Kidney (tissue), 14 donors: Measurements from ENCODE around the gene METAP2. TPM values are rescaled to one million over a fixed set of nuclear protein-coding genes. Genes with fewer than 3 reads are reported as not detected.

Experiments used
- DNase-seq, 5 donors: peaks; one replicate each; pipeline ENCODE4 v3.0.0-alpha.2; 2013 to 2020
- FAIRE-seq: peaks from 2 replicates; lab custom pipeline; 2012; peaks lifted over from hg19 to GRCh38; lab: Jason Lieb, UNC
- H3K27ac ChIP-seq, 2 donors: one replicate each; pipeline ENCODE4 v1.7.0; 2013; ENCODE audit warnings: low read depth in 2 of 2, low read length in 2 of 2, inconsistent platforms in 1 of 2
- H3K27me3 ChIP-seq: one replicate; pipeline ENCODE4 v1.7.1; 2013; ENCODE audit warnings: low read length, inconsistent platforms; ENCODE audit not compliant: control insufficient read depth, insufficient read depth
- H3K36me3 ChIP-seq, 3 donors: one replicate each; pipeline versions ENCODE4 v1.7.0 to v1.7.1; 2013; ENCODE audit warnings: low read length in 3 of 3, control low read depth in 1 of 3, inconsistent platforms in 1 of 3; ENCODE audit not compliant: insufficient read depth in 3 of 3, control insufficient read depth in 2 of 3
- H3K4me1 ChIP-seq, 3 donors: one replicate each; pipeline versions ENCODE4 v1.7.0 to v1.7.1; 2013; ENCODE audit warnings: low read length in 3 of 3, inconsistent platforms in 1 of 3, low read depth in 1 of 3; ENCODE audit not compliant: control insufficient read depth in 2 of 3, insufficient read depth in 2 of 3
- H3K4me3 ChIP-seq, 3 donors: one replicate each; pipeline versions ENCODE4 v1.7.0 to v1.8.1; 2013; ENCODE audit warnings: low read length in 3 of 3, control low read depth in 1 of 3, inconsistent platforms in 1 of 3
- H3K9ac ChIP-seq, 3 donors: one replicate each; pipeline versions ENCODE4 v1.7.0 to v1.7.1; 2013; ENCODE audit warnings: low read length in 3 of 3, control low read depth in 1 of 3, inconsistent platforms in 1 of 3
- H3K9me3 ChIP-seq, 3 donors: one replicate each; pipeline versions ENCODE4 v1.7.0 to v1.7.1; 2013; ENCODE audit warnings: low read length in 3 of 3, control low read depth in 1 of 3, inconsistent platforms in 1 of 3; ENCODE audit not compliant: control insufficient read depth in 2 of 3, insufficient read depth in 1 of 3
- intact Hi-C: fragments of 100-400 bp; cut with DNase I; formaldehyde crosslinking; loops from one replicate; pipeline ENCODE4 v1.11.1; 2022
- polyA plus RNA-seq: library from polyadenylated mRNA; stranded (reverse); fragments of 350-450 nt; fragmentation: Illumina TruSeq; extraction: RNeasy Lipid Tissue Mini Kit (QIAGEN cat#74804); gene quantifications from one replicate; pipeline ENCODE4 v1.2.3, GENCODE V29; 2014; ENCODE audit warnings: low read depth, low replicate concordance; ENCODE audit not compliant: insufficient read depth
- total RNA-seq: library from RNA; stranded (reverse); fragmentation: NEBNext Ultra II Directional; extraction: Animal tissue kit (Norgen Biotek cat#: 25700); gene quantifications from one replicate; pipeline ENCODE4 v1.2.1, GENCODE V29; 2021
- TF ChIP-seq, protein P1 (sequence below): IDR thresholded peaks from 3 replicates; pipeline ENCODE4 v1.5.1; 2012; ENCODE audit warnings: mild to moderate bottlenecking, moderate library complexity, borderline replicate concordance; ENCODE audit not compliant: insufficient read depth; ENCODE audit errors: extremely low read depth
- donor health status: control.
- donor health status: control.
- donor health status: control.
- donor health status: control.
- donor health status: control.
- donor health status: DM: yes; HTN: yes; CAD: no.
- donor health status: Normal renal cell carcinoma (clear cell type).

The METAP2 gene
- total and polyA plus RNA-seq, 2 donors from 2014 or later = 59.1 to 65.7 TPM

- Histone ChIP-seq H3K27me3 (no peaks in the 10 kb centered on the region), H3K4me3 (no peak overlapping the region), H3K4me1 (no peaks in the 10 kb centered on the region), H3K36me3 (peaks cover 9 to 59% (median 30%) of the 10 kb centered on the region in 3 donors), H3K9me3 (no peaks in the 10 kb centered on the region), H3K9ac (no peak overlapping the region), H3K27ac (no peak overlapping the region)
- DNase-seq (no peak), FAIRE-seq (no peak)
- TF ChIP-seq, protein P1, sequence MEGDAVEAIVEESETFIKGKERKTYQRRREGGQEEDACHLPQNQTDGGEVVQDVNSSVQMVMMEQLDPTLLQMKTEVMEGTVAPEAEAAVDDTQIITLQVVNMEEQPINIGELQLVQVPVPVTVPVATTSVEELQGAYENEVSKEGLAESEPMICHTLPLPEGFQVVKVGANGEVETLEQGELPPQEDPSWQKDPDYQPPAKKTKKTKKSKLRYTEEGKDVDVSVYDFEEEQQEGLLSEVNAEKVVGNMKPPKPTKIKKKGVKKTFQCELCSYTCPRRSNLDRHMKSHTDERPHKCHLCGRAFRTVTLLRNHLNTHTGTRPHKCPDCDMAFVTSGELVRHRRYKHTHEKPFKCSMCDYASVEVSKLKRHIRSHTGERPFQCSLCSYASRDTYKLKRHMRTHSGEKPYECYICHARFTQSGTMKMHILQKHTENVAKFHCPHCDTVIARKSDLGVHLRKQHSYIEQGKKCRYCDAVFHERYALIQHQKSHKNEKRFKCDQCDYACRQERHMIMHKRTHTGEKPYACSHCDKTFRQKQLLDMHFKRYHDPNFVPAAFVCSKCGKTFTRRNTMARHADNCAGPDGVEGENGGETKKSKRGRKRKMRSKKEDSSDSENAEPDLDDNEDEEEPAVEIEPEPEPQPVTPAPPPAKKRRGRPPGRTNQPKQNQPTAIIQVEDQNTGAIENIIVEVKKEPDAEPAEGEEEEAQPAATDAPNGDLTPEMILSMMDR = no peak
- intact Hi-C loops = no loop called here
These were observed 35.3 kb downstream of the METAP2 start for GRCh38 chr12:95509300-95509699.

DNA sequence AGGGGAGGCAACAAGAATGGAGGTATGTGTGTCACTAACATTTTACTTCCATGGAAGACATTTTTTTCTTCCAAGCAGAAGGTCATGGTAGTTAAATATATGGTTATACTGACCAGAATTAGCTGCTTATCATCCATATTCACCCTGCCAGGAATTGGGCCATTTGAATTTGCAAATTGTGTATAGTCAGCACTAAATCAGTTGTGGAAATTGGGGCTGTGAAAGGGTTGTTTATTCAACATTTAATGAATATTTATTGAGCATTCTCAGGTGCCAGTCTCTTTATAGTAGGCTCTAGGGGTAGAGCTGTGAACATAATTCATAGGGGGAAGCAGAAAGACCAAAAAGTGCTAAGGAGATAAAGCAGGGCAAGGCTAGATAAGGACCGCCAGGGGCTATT lies 38.0 kb downstream of the METAP2 start:
- H3K9me3 ChIP-seq = no peaks in the 10 kb centered on the region
- intact Hi-C loops = no loop called here
- FAIRE-seq (no peak), DNase-seq (no peak)
- no peak overlapping the region for H3K4me3 ChIP-seq
- H3K4me1 ChIP-seq = no peaks in the 10 kb centered on the region
- H3K9ac ChIP-seq = no peak overlapping the region
- H3K27me3 ChIP-seq = no peaks in the 10 kb centered on the region
- no peak overlapping the region for H3K27ac ChIP-seq
- TF ChIP-seq, protein P1 = no peak
- H3K36me3 ChIP-seq = peaks cover 4 to 56% (median 27%) of the 10 kb centered on the region in 3 donors

- intact Hi-C loops = no loop called here
- TF ChIP-seq, protein P1 = no peak
- peaks cover 4 to 50% (median 26%) of the 10 kb centered on the region in 3 donors for H3K36me3 ChIP-seq
- H3K4me1 ChIP-seq = no peaks in the 10 kb centered on the region
- no peak overlapping the region for H3K4me3 ChIP-seq
- H3K9me3 ChIP-seq = no peaks in the 10 kb centered on the region
- no peak overlapping the region for H3K27ac ChIP-seq
- H3K27me3 ChIP-seq = no peaks in the 10 kb centered on the region
- no peak for DNase-seq
- FAIRE-seq = no peak
- H3K9ac ChIP-seq = no peak overlapping the region
These were observed 39.6 kb downstream of the METAP2 start for GRCh38 chr12:95513599-95513998.

DNA sequence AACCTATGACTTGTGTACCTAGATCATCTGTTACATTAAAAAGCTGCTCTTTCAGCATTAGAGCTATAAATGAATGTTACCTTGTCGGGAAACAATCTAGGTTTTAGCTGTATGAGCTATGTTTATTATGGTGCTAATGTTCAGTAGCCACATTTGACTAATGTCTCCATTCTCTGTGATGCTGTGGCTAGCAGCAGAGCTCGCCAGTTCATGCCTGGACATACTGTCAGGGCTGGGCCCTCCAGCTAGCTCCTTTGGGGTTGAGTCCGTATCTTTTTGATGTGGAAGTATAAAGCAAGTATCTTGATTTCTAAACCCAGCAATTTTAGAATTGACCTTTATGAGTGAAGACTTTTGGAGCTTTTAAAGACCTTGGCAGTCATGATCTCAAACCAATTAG lies 41.2 kb downstream of the METAP2 start:
- intact Hi-C loops = no loop called here
- H3K4me1 ChIP-seq = no peaks in the 10 kb centered on the region
- FAIRE-seq (no peak), DNase-seq (no peak)
- no peaks in the 10 kb centered on the region for H3K9me3 ChIP-seq
- no peak overlapping the region for H3K4me3 ChIP-seq
- H3K27me3 ChIP-seq = no peaks in the 10 kb centered on the region
- peaks cover 0 to 46% (median 25%) of the 10 kb centered on the region in 3 donors for H3K36me3 ChIP-seq
- H3K27ac ChIP-seq = no peak overlapping the region
- no peak overlapping the region for H3K9ac ChIP-seq
- TF ChIP-seq, protein P1 = no peak
